Endothelial cell of umbilical vein (primary cell): ENCODE data around the gene PCGF3. TPM values are rescaled to one million over a fixed set of nuclear protein-coding genes. Genes with fewer than 3 reads are reported as not detected.

Experiments
- BruUV-seq: library from RNA; stranded (reverse); fragments of 400-500 nt; replicated peaks from 2 replicates; lab custom pipeline; 2021; lab: Mats Ljungman, UMichigan
- CTCF ChIA-PET: fragments of 300-600, 350-600 bp; sonication (Branson Sonifier 250); formaldehyde crosslinking; loops from one replicate; lab custom pipeline; 2021; ENCODE audit warnings: antibody characterized with exemption, inconsistent platforms; lab: Charles Lee
- POLR2A ChIA-PET: fragments of 300-600, 350-600 bp; sonication (Branson Sonifier 250); formaldehyde crosslinking; loops from one replicate; lab custom pipeline; 2021; ENCODE audit warnings: antibody characterized with exemption, inconsistent platforms; lab: Charles Lee
- DNase-seq: peaks from one replicate; pipeline ENCODE4 v3.0.0-alpha.2; 2011; ENCODE audit warnings: low read depth, low spot score
- FAIRE-seq: peaks from 2 replicates; lab custom pipeline; 2011; peaks lifted over from hg19 to GRCh38; lab: Jason Lieb, UNC
- H2AFZ ChIP-seq: 2 replicates; pipeline ENCODE4 v1.6.0; 2012; ENCODE audit warnings: low read depth, low read length, control low read depth, inconsistent platforms
- H3K27ac ChIP-seq: 2 replicates; pipeline ENCODE4 v1.5.1; 2011; ENCODE audit warnings: low read depth, mild to moderate bottlenecking, control low read depth, low read length, moderate library complexity; ENCODE audit not compliant: insufficient read depth
- H3K27me3 ChIP-seq, 2 experiments: 2 replicates each; pipeline versions ENCODE4 v1.6.0 to v1.6.1; 2011; ENCODE audit warnings: low read length in 2 of 2, mixed read lengths in 1 of 2; ENCODE audit not compliant: control insufficient read depth in 2 of 2, insufficient read depth in 2 of 2
- H3K36me3 ChIP-seq, 2 experiments: 2 replicates in 1 of 2; 3 replicates in 1 of 2; pipeline ENCODE4 v1.5.1; 2011; ENCODE audit warnings: low read length in 2 of 2, mild to moderate bottlenecking in 1 of 2, moderate library complexity in 1 of 2; ENCODE audit not compliant: control insufficient read depth in 2 of 2, insufficient read depth in 2 of 2; ENCODE audit errors: extremely low read depth in 1 of 2
- H3K4me1 ChIP-seq: 3 replicates; pipeline ENCODE4 v1.5.1; 2011; ENCODE audit warnings: mild to moderate bottlenecking, low read length; ENCODE audit not compliant: control insufficient read depth, insufficient read depth; ENCODE audit errors: extremely low read depth
- H3K4me2 ChIP-seq: 2 replicates; pipeline ENCODE4 v1.6.1; 2011; ENCODE audit warnings: low read length, control low read depth, mixed read lengths; ENCODE audit not compliant: insufficient read depth
- H3K4me3 ChIP-seq, 3 experiments: fragments of 200-600 bp in 1 of 3; sonication (generic), shearing (Covaris generic) in 1 of 3; replicated peaks in 1 of 3; 2 replicates each; pipeline ENCODE4 v1.5.1; 2011 to 2016; ENCODE audit warnings: control low read depth in 3 of 3, low read length in 3 of 3, mild to moderate bottlenecking in 2 of 3, inconsistent platforms in 1 of 3, low read depth in 1 of 3, moderate library complexity in 1 of 3; ENCODE audit not compliant: insufficient read depth in 1 of 3
- H3K79me2 ChIP-seq: 2 replicates; pipeline ENCODE4 v1.6.0; 2012; ENCODE audit warnings: low read length, inconsistent platforms; ENCODE audit not compliant: control insufficient read depth, insufficient read depth
- H3K9ac ChIP-seq: replicated peaks from 2 replicates; pipeline ENCODE3; 2011; ENCODE audit warnings: low read length, control low read depth; ENCODE audit not compliant: insufficient read depth; ENCODE audit errors: extremely low read depth
- H3K9me1 ChIP-seq: replicated peaks from 3 replicates; pipeline ENCODE4 v1.6.0; 2011; ENCODE audit warnings: mild to moderate bottlenecking, low read length; ENCODE audit not compliant: control insufficient read depth, insufficient read depth; ENCODE audit errors: extremely low read depth
- H3K9me3 ChIP-seq: replicated peaks from 2 replicates; pipeline ENCODE4 v1.5.1; 2012; ENCODE audit warnings: low read length, inconsistent platforms; ENCODE audit not compliant: control insufficient read depth, insufficient read depth
- H4K20me1 ChIP-seq: replicated peaks from 2 replicates; pipeline ENCODE3; 2011; ENCODE audit warnings: mild to moderate bottlenecking, low read length; ENCODE audit not compliant: control insufficient read depth, insufficient read depth; ENCODE audit errors: extremely low read depth
- EZH2 ChIP-seq: IDR thresholded peaks from 2 replicates; pipeline ENCODE4 v1.6.1; 2012; ENCODE audit warnings: borderline replicate concordance, low read depth, mild to moderate bottlenecking, moderate library complexity, low read length, inconsistent platforms; ENCODE audit not compliant: severe bottlenecking
- FOS ChIP-seq: IDR thresholded peaks from 2 replicates; pipeline ENCODE4 v1.6.1; 2011; ENCODE audit warnings: mild to moderate bottlenecking, low read length, moderate library complexity, borderline replicate concordance; ENCODE audit not compliant: insufficient read depth
- GATA2 ChIP-seq: IDR thresholded peaks from 2 replicates; pipeline ENCODE4 v1.7.0; 2011; ENCODE audit warnings: low read depth, mild to moderate bottlenecking, moderate library complexity, mixed read lengths, low read length; ENCODE audit not compliant: insufficient read length, insufficient read depth
- JUN ChIP-seq: IDR thresholded peaks from 2 replicates; pipeline ENCODE4 v1.6.1; 2011; ENCODE audit warnings: borderline replicate concordance, low read depth; ENCODE audit not compliant: insufficient read length, insufficient read depth
- MYC ChIP-seq: IDR thresholded peaks from one replicate; pipeline ENCODE4 v1.6.1; 2011; ENCODE audit warnings: mild to moderate bottlenecking, low read depth, low read length
- POLR2A ChIP-seq: IDR thresholded peaks from 2 replicates; pipeline ENCODE4 v1.6.1; 2012; ENCODE audit warnings: low read depth, mild to moderate bottlenecking, control low read depth, low read length
- POLR2AphosphoS5 ChIP-seq: IDR thresholded peaks from 2 replicates; pipeline ENCODE4 v1.6.1; 2012; ENCODE audit warnings: low read depth, mild to moderate bottlenecking, control low read depth, low read length, moderate library complexity; ENCODE audit not compliant: insufficient read depth
- dilution Hi-C: fragments of 300-500 bp; cut with MboI; formaldehyde crosslinking; loops from one replicate; pipeline ENCODE4 v1.15.0; 2019; ENCODE audit warnings: low sequenced_read_pairs; ENCODE audit not compliant: extremely low pct_ligation_motif_present
- intact Hi-C: fragments of 100-400 bp; cut with micrococcal nuclease; formaldehyde crosslinking; loops from one replicate; pipeline ENCODE4 v1.10.0; 2022
- polyA plus RNA-seq, 4 experiments: library from polyadenylated mRNA; depleted of rRNA in 3 of 4; stranded (reverse) in 3 of 4; unstranded in 1 of 4; fragments of >200 nt; gene quantifications; 2 replicates each; pipeline versions ENCODE4 v1.2.1 to v1.2.3, GENCODE V29; 2011 to 2012; ENCODE audit warnings: missing spikeins in 1 of 4
- total RNA-seq: library from RNA; stranded (reverse); gene quantifications from 2 replicates; pipeline ENCODE4 v1.2.3, GENCODE V29; 2021
- TF ChIP-seq, protein P1 (sequence below), 2 donors: IDR thresholded peaks; 1 replicate in 1 of 2; 2 replicates in 1 of 2; pipeline ENCODE4 v1.5.1; 2011; ENCODE audit warnings: low read length in 2 of 2, mild to moderate bottlenecking in 2 of 2, moderate library complexity in 2 of 2, control low read depth in 1 of 2, inconsistent platforms in 1 of 2, low read depth in 1 of 2; ENCODE audit not compliant: insufficient read depth in 1 of 2; ENCODE audit errors: extremely low read depth in 1 of 2
- TF ChIP-seq, protein P2 (sequence below): IDR thresholded peaks from 2 replicates; pipeline ENCODE4 v1.6.1; 2011; ENCODE audit not compliant: insufficient read depth, insufficient read length

PCGF3 gene
- total and polyA plus RNA-seq, 2 donors (not counting 3 experiments of a cell fraction or from before 2014, with no cell fraction given) = 70.2 to 91.8 TPM

DNA sequence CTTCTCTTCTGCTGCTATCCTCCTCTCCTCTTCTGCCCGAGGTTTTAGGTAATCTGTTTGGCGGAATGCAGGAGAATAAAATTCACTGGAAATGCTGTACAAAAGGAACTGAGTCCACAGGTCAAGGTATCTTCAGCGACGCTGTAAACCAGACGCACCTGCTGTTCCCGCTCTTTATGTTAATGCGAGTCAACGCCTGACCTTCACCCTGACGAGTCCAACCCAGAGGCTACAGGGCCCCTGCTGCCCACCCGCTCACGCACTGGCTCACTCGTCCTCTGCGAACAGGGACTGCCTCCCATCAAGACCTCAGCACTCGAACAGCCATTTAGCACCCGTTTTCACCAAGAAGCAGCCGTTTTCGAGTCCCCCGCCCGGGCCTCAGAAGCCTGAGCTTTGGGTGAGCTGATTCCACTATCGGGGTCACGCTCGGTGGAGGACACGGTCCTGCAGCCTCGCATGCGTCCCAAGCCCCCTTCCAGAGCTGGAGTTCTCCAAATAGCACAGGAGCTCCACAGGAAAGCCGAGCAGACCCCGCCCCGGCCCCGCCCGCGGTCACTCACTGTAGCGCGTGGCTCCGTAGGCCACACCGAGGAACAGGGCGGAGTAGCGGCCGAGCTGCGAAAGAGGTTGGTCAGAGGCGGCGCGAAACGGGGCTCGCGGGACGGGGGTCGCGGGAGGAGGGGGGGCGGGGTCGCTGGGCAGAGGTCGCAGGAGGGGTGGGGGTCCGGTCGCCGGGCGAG lies 32.1 kb upstream of the PCGF3 start:
- Histone ChIP-seq H3K4me2 (peak overlapping the region; percentile 85), H3K4me1 (peaks cover 12% of the 10 kb centered on the region), H3K27me3 (no peaks in the 10 kb centered on the region), H4K20me1 (no peaks in the 10 kb centered on the region), H3K9me3 (no peaks in the 10 kb centered on the region), H3K9me1 (no peaks in the 10 kb centered on the region), H3K27ac (no peak overlapping the region), H2AFZ (peak overlapping the region; percentile 26), H3K9ac (peak overlapping the region; percentile 46), H3K79me2 (peaks cover 12% of the 10 kb centered on the region), H3K4me3 (peak overlapping the region; percentile 64 to 87 (median 72)), H3K36me3 (peaks cover 9% of the 10 kb centered on the region in 2 experiments)
- no peak for FAIRE-seq
- BruUV-seq = TSS peak; percentile 59
- TF ChIP-seq, protein P1, sequence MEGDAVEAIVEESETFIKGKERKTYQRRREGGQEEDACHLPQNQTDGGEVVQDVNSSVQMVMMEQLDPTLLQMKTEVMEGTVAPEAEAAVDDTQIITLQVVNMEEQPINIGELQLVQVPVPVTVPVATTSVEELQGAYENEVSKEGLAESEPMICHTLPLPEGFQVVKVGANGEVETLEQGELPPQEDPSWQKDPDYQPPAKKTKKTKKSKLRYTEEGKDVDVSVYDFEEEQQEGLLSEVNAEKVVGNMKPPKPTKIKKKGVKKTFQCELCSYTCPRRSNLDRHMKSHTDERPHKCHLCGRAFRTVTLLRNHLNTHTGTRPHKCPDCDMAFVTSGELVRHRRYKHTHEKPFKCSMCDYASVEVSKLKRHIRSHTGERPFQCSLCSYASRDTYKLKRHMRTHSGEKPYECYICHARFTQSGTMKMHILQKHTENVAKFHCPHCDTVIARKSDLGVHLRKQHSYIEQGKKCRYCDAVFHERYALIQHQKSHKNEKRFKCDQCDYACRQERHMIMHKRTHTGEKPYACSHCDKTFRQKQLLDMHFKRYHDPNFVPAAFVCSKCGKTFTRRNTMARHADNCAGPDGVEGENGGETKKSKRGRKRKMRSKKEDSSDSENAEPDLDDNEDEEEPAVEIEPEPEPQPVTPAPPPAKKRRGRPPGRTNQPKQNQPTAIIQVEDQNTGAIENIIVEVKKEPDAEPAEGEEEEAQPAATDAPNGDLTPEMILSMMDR (IDR thresholded peaks at IDR 0.05; ENCODE audit: extremely low read depth in 1 of 2, insufficient read depth in 1 of 2, low read depth in 1 of 2, low read length in 2 of 2) = no peak
- TF ChIP-seq, protein P2, sequence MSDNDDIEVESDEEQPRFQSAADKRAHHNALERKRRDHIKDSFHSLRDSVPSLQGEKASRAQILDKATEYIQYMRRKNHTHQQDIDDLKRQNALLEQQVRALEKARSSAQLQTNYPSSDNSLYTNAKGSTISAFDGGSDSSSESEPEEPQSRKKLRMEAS = no peak
- TF ChIP-seq MYC = no peak
- no peak for TF ChIP-seq EZH2
- TF ChIP-seq POLR2A = no peak
- no peak for TF ChIP-seq GATA2
- TF ChIP-seq FOS = no peak
- no peak for TF ChIP-seq JUN
- no peak for TF ChIP-seq POLR2AphosphoS5
- dilution Hi-C loops (no loop called here), intact Hi-C loops (loop anchor here (10.0 kb wide), 2 partner anchors 199 to 339 kb away; partner anchors contain the start of gene ZNF141)
- CTCF ChIA-PET = interaction anchor here (0.7 to 1.5 kb wide), 5 partner anchors 11 to 429 kb away, joined by 3 to 15 read pairs (median 4); no protein-coding TSS in a partner anchor
- POLR2A ChIA-PET = no interaction called here
- DNase-seq = peak; percentile 21
